ENCODE data around the gene RHOD.

DNA sequence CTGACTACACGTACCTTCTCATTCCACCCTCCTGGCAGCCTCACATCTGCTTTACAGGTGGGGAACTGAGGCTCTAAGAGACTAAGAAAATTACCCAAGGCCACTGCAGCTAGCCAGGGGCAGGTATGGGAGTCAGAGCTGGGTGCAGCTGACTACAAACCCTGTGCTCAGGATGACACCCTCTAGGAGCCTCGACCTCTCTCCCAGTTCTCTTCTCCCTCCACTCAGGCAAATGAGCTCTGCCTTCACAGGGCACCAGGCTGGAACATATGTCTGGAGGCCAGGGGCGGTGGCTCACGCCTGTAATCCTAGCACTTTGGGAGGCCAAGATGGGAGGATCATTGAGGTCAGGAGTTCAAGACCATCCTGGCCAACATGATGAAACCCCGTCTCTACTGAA, 29.7 kb upstream of the RHOD start:
- TF ChIP-seq POLR2A (IDR thresholded peaks at IDR 0.05; ENCODE audit: low read depth, low read length) (no peak), TAF1 (IDR thresholded peaks at IDR 0.05; ENCODE audit: low read depth, low read length) (no peak), POU2F2 (IDR thresholded peaks at IDR 0.05; ENCODE audit: low read depth, low read length) (no peak)
